SHP77 (cell line): ENCODE results near the gene LSM10.

ENCODE experiments used
- DNase-seq, 2 experiments: peaks; one replicate each; lab custom pipeline; 2025; lab: John Stamatoyannopoulos, UW

The LSM10 gene

GRCh38 chr1:36351227-36351977 is 46.3 kb downstream of the LSM10 start:
- DNase-seq, result no peak

DNA sequence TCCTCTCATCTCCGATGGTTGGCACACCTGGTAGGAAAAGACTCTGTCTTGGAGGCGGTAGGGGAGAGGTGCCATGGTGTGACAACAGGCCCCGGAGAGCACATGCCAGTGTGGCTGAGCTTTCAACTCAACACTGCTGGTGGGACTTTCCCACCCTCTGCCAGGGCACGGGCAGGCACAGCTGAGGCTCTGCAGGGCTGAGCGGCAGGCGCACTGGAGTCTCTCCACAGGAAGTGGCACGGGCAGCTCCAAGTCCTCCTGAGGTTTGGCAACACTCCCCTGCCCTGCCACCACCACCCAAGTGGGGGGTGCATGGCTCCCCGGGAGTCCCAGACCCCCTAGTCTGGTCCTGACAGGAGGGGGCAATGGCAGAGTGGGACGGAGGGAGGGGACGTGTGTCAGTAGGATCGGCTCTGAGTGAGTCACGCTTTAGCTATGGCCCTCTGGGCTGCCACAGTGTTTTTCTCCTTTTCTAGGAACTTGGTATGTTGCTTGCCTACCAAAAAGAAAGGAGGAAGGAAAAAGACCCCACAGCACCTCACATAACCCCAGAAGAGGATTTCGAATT is 47.0 kb downstream of the LSM10 start:
- DNase-seq, result no peak

GRCh38 chr1:36349839-36350238 is 47.9 kb downstream of the LSM10 start:
- DNase-seq, result no peak

GRCh38 chr1:36349241-36349671 is 48.5 kb downstream of the LSM10 start:
- DNase-seq, result no peak

DNA sequence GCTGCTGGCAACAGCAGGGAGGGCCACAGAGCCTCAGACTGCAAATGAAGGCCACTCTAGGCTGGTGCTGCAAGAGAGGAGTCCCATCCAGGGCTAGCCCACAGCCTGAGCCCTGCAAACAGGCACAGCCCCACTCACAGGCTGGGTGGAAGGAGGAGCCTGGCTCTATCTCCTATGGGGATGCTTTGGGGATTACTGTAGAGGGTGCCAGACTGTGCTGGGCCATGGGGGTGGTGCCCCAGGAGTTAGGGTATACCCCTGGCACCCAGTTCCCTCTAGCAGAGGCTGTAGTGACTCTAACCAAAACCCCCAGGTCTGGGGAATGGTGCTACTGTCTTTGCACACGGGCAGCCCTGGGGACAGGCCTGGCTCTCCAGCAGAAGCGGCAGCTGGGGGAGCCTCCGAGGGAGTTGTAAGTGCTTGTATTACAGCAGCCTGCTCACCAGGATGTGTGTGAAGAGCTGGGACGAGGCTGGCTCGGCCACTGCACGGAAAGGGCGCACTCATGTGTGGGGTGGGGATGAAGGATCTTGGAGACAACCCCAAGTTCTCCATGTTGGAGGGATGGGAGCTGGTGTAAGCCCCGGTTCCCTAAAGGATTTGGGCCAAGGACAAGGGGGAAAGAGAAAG is 50.9 kb downstream of the LSM10 start:
- DNase-seq, result no peak

- no peak for DNase-seq
Measured at GRCh38 chr1:36345353-36345752, 52.4 kb downstream of the LSM10 start.

- no peak for DNase-seq
Measured at GRCh38 chr1:36344395-36344680, 53.4 kb downstream of the LSM10 start.

- DNase-seq, result no peak
Measured at GRCh38 chr1:36343651-36344394, 53.9 kb downstream of the LSM10 start.
